Endothelial cell of umbilical vein (primary cell): ENCODE data around the gene OR9Q1. TPM values are rescaled to one million over a fixed set of nuclear protein-coding genes. Genes with fewer than 3 reads are reported as not detected.

Experiments
- BruUV-seq: library from RNA; stranded (reverse); fragments of 400-500 nt; replicated peaks from 2 replicates; lab custom pipeline; 2021; lab: Mats Ljungman, UMichigan
- CTCF ChIA-PET: fragments of 300-600, 350-600 bp; sonication (Branson Sonifier 250); formaldehyde crosslinking; loops from one replicate; lab custom pipeline; 2021; ENCODE audit warnings: antibody characterized with exemption, inconsistent platforms; lab: Charles Lee
- POLR2A ChIA-PET: fragments of 300-600, 350-600 bp; sonication (Branson Sonifier 250); formaldehyde crosslinking; loops from one replicate; lab custom pipeline; 2021; ENCODE audit warnings: antibody characterized with exemption, inconsistent platforms; lab: Charles Lee
- DNase-seq: peaks from one replicate; pipeline ENCODE4 v3.0.0-alpha.2; 2011; ENCODE audit warnings: low read depth, low spot score
- FAIRE-seq: peaks from 2 replicates; lab custom pipeline; 2011; peaks lifted over from hg19 to GRCh38; lab: Jason Lieb, UNC
- H2AFZ ChIP-seq: 2 replicates; pipeline ENCODE4 v1.6.0; 2012; ENCODE audit warnings: low read depth, low read length, control low read depth, inconsistent platforms
- H3K27ac ChIP-seq: 2 replicates; pipeline ENCODE4 v1.5.1; 2011; ENCODE audit warnings: low read depth, mild to moderate bottlenecking, control low read depth, low read length, moderate library complexity; ENCODE audit not compliant: insufficient read depth
- H3K27me3 ChIP-seq, 2 experiments: 2 replicates each; pipeline versions ENCODE4 v1.6.0 to v1.6.1; 2011; ENCODE audit warnings: low read length in 2 of 2, mixed read lengths in 1 of 2; ENCODE audit not compliant: control insufficient read depth in 2 of 2, insufficient read depth in 2 of 2
- H3K36me3 ChIP-seq, 2 experiments: 2 replicates in 1 of 2; 3 replicates in 1 of 2; pipeline ENCODE4 v1.5.1; 2011; ENCODE audit warnings: low read length in 2 of 2, mild to moderate bottlenecking in 1 of 2, moderate library complexity in 1 of 2; ENCODE audit not compliant: control insufficient read depth in 2 of 2, insufficient read depth in 2 of 2; ENCODE audit errors: extremely low read depth in 1 of 2
- H3K4me1 ChIP-seq: 3 replicates; pipeline ENCODE4 v1.5.1; 2011; ENCODE audit warnings: mild to moderate bottlenecking, low read length; ENCODE audit not compliant: control insufficient read depth, insufficient read depth; ENCODE audit errors: extremely low read depth
- H3K4me2 ChIP-seq: 2 replicates; pipeline ENCODE4 v1.6.1; 2011; ENCODE audit warnings: low read length, control low read depth, mixed read lengths; ENCODE audit not compliant: insufficient read depth
- H3K4me3 ChIP-seq, 3 experiments: fragments of 200-600 bp in 1 of 3; sonication (generic), shearing (Covaris generic) in 1 of 3; replicated peaks in 1 of 3; 2 replicates each; pipeline ENCODE4 v1.5.1; 2011 to 2016; ENCODE audit warnings: control low read depth in 3 of 3, low read length in 3 of 3, mild to moderate bottlenecking in 2 of 3, inconsistent platforms in 1 of 3, low read depth in 1 of 3, moderate library complexity in 1 of 3; ENCODE audit not compliant: insufficient read depth in 1 of 3
- H3K79me2 ChIP-seq: 2 replicates; pipeline ENCODE4 v1.6.0; 2012; ENCODE audit warnings: low read length, inconsistent platforms; ENCODE audit not compliant: control insufficient read depth, insufficient read depth
- H3K9ac ChIP-seq: replicated peaks from 2 replicates; pipeline ENCODE3; 2011; ENCODE audit warnings: low read length, control low read depth; ENCODE audit not compliant: insufficient read depth; ENCODE audit errors: extremely low read depth
- H3K9me1 ChIP-seq: replicated peaks from 3 replicates; pipeline ENCODE4 v1.6.0; 2011; ENCODE audit warnings: mild to moderate bottlenecking, low read length; ENCODE audit not compliant: control insufficient read depth, insufficient read depth; ENCODE audit errors: extremely low read depth
- H3K9me3 ChIP-seq: replicated peaks from 2 replicates; pipeline ENCODE4 v1.5.1; 2012; ENCODE audit warnings: low read length, inconsistent platforms; ENCODE audit not compliant: control insufficient read depth, insufficient read depth
- H4K20me1 ChIP-seq: replicated peaks from 2 replicates; pipeline ENCODE3; 2011; ENCODE audit warnings: mild to moderate bottlenecking, low read length; ENCODE audit not compliant: control insufficient read depth, insufficient read depth; ENCODE audit errors: extremely low read depth
- EZH2 ChIP-seq: IDR thresholded peaks from 2 replicates; pipeline ENCODE4 v1.6.1; 2012; ENCODE audit warnings: borderline replicate concordance, low read depth, mild to moderate bottlenecking, moderate library complexity, low read length, inconsistent platforms; ENCODE audit not compliant: severe bottlenecking
- FOS ChIP-seq: IDR thresholded peaks from 2 replicates; pipeline ENCODE4 v1.6.1; 2011; ENCODE audit warnings: mild to moderate bottlenecking, low read length, moderate library complexity, borderline replicate concordance; ENCODE audit not compliant: insufficient read depth
- GATA2 ChIP-seq: IDR thresholded peaks from 2 replicates; pipeline ENCODE4 v1.7.0; 2011; ENCODE audit warnings: low read depth, mild to moderate bottlenecking, moderate library complexity, mixed read lengths, low read length; ENCODE audit not compliant: insufficient read length, insufficient read depth
- JUN ChIP-seq: IDR thresholded peaks from 2 replicates; pipeline ENCODE4 v1.6.1; 2011; ENCODE audit warnings: borderline replicate concordance, low read depth; ENCODE audit not compliant: insufficient read length, insufficient read depth
- MYC ChIP-seq: IDR thresholded peaks from one replicate; pipeline ENCODE4 v1.6.1; 2011; ENCODE audit warnings: mild to moderate bottlenecking, low read depth, low read length
- POLR2A ChIP-seq: IDR thresholded peaks from 2 replicates; pipeline ENCODE4 v1.6.1; 2012; ENCODE audit warnings: low read depth, mild to moderate bottlenecking, control low read depth, low read length
- POLR2AphosphoS5 ChIP-seq: IDR thresholded peaks from 2 replicates; pipeline ENCODE4 v1.6.1; 2012; ENCODE audit warnings: low read depth, mild to moderate bottlenecking, control low read depth, low read length, moderate library complexity; ENCODE audit not compliant: insufficient read depth
- dilution Hi-C: fragments of 300-500 bp; cut with MboI; formaldehyde crosslinking; loops from one replicate; pipeline ENCODE4 v1.15.0; 2019; ENCODE audit warnings: low sequenced_read_pairs; ENCODE audit not compliant: extremely low pct_ligation_motif_present
- intact Hi-C: fragments of 100-400 bp; cut with micrococcal nuclease; formaldehyde crosslinking; loops from one replicate; pipeline ENCODE4 v1.10.0; 2022
- polyA plus RNA-seq, 4 experiments: library from polyadenylated mRNA; depleted of rRNA in 3 of 4; stranded (reverse) in 3 of 4; unstranded in 1 of 4; fragments of >200 nt; gene quantifications; 2 replicates each; pipeline versions ENCODE4 v1.2.1 to v1.2.3, GENCODE V29; 2011 to 2012; ENCODE audit warnings: missing spikeins in 1 of 4
- total RNA-seq: library from RNA; stranded (reverse); gene quantifications from 2 replicates; pipeline ENCODE4 v1.2.3, GENCODE V29; 2021
- TF ChIP-seq, protein P1 (sequence below): IDR thresholded peaks from 2 replicates; pipeline ENCODE4 v1.6.1; 2011; ENCODE audit not compliant: insufficient read depth, insufficient read length
- TF ChIP-seq, protein P2 (sequence below), 2 donors: IDR thresholded peaks; 1 replicate in 1 of 2; 2 replicates in 1 of 2; pipeline ENCODE4 v1.5.1; 2011; ENCODE audit warnings: low read length in 2 of 2, mild to moderate bottlenecking in 2 of 2, moderate library complexity in 2 of 2, control low read depth in 1 of 2, inconsistent platforms in 1 of 2, low read depth in 1 of 2; ENCODE audit not compliant: insufficient read depth in 1 of 2; ENCODE audit errors: extremely low read depth in 1 of 2

OR9Q1 gene
- total and polyA plus RNA-seq, 2 donors (not counting 3 experiments of a cell fraction or from before 2014, with no cell fraction given): not detected

DNA sequence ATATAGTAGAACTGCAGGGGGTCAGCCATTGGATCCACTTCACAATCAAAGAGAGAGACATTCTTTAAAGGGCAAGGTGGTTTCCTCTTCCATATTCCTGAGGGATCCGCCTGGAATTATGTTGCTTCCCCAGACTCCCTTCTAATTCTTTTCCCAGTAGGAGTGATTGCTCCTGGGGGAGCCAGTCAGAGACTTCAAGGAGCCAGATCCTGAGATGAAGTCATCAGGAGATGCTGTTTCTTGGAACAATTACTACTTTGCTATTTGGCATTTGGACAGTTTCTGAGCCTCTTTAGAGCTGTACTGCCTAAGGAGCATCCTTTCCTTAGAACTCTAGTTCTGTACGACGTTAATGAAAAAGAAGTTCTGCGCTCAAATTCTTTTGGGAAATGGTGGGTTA is 163.3 kb downstream of the OR9Q1 start:
- Histone ChIP-seq H3K36me3 (no peaks in the 10 kb centered on the region), H3K79me2 (no peaks in the 10 kb centered on the region), H3K27me3 (no peaks in the 10 kb centered on the region), H2AFZ (no peak overlapping the region), H4K20me1 (no peaks in the 10 kb centered on the region), H3K9me3 (no peaks in the 10 kb centered on the region), H3K9ac (no peak overlapping the region), H3K4me3 (no peak overlapping the region), H3K27ac (no peak overlapping the region), H3K4me1 (no peaks in the 10 kb centered on the region), H3K4me2 (no peak overlapping the region), H3K9me1 (no peaks in the 10 kb centered on the region)
- BruUV-seq: no TSS peak
- CTCF ChIA-PET: no interaction called here
- no peak for FAIRE-seq
- DNase-seq: no peak
- POLR2A ChIA-PET: no interaction called here
- dilution Hi-C loops (no loop called here), intact Hi-C loops (no loop called here)
- TF ChIP-seq FOS: no peak
- no peak for TF ChIP-seq MYC
- no peak for TF ChIP-seq JUN
- no peak for TF ChIP-seq POLR2A
- TF ChIP-seq EZH2: no peak
- TF ChIP-seq, protein P1, sequence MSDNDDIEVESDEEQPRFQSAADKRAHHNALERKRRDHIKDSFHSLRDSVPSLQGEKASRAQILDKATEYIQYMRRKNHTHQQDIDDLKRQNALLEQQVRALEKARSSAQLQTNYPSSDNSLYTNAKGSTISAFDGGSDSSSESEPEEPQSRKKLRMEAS: no peak
- TF ChIP-seq, protein P2, sequence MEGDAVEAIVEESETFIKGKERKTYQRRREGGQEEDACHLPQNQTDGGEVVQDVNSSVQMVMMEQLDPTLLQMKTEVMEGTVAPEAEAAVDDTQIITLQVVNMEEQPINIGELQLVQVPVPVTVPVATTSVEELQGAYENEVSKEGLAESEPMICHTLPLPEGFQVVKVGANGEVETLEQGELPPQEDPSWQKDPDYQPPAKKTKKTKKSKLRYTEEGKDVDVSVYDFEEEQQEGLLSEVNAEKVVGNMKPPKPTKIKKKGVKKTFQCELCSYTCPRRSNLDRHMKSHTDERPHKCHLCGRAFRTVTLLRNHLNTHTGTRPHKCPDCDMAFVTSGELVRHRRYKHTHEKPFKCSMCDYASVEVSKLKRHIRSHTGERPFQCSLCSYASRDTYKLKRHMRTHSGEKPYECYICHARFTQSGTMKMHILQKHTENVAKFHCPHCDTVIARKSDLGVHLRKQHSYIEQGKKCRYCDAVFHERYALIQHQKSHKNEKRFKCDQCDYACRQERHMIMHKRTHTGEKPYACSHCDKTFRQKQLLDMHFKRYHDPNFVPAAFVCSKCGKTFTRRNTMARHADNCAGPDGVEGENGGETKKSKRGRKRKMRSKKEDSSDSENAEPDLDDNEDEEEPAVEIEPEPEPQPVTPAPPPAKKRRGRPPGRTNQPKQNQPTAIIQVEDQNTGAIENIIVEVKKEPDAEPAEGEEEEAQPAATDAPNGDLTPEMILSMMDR (IDR thresholded peaks at IDR 0.05; ENCODE audit: extremely low read depth in 1 of 2, insufficient read depth in 1 of 2, low read depth in 1 of 2, low read length in 2 of 2): no peak
- TF ChIP-seq GATA2: no peak
- TF ChIP-seq POLR2AphosphoS5: no peak
